H1 (cell line): ENCODE measurements around the gene HRH2. TPM values are rescaled to one million over a fixed set of nuclear protein-coding genes. Genes with fewer than 3 reads are reported as not detected.

Experiments used
- CTCF ChIA-PET: fragments of 300-600 bp; sonication (Branson Sonifier 250); formaldehyde crosslinking; loops from one replicate; lab custom pipeline; 2021; ENCODE audit not compliant: partially characterized antibody; lab: Charles Lee
- POLR2A ChIA-PET: fragments of 300-600 bp; sonication (Branson Sonifier 250); formaldehyde crosslinking; loops from one replicate; lab custom pipeline; 2021; ENCODE audit warnings: inconsistent platforms; ENCODE audit not compliant: partially characterized antibody; lab: Charles Lee
- DNase-seq, 2 experiments: peaks; one replicate each; pipeline versions ENCODE4 v3.0.0 to v3.0.0-alpha.2; 2010 to 2022; ENCODE audit warnings: low spot score in 2 of 2, low read depth in 1 of 2, mixed read lengths in 1 of 2
- FAIRE-seq: peaks from 2 replicates; lab custom pipeline; 2011; peaks lifted over from hg19 to GRCh38; lab: Jason Lieb, UNC
- H2AFZ ChIP-seq: 2 replicates; pipeline ENCODE4 v1.8.1; 2012; ENCODE audit warnings: low read length, inconsistent platforms
- H2AK5ac ChIP-seq: 2 replicates; pipeline ENCODE4 v1.6.1; 2013; ENCODE audit warnings: low read depth, low read length
- H2BK120ac ChIP-seq: replicated peaks from 2 replicates; pipeline ENCODE3; 2013; ENCODE audit warnings: low read depth, low read length, inconsistent platforms
- H2BK12ac ChIP-seq: 2 replicates; pipeline ENCODE4 v1.6.1; 2013; ENCODE audit warnings: low read depth, low read length
- H2BK15ac ChIP-seq: 2 replicates; pipeline ENCODE4 v1.6.1; 2013; ENCODE audit warnings: low read length
- H2BK20ac ChIP-seq: 2 replicates; pipeline ENCODE4 v1.6.1; 2013; ENCODE audit warnings: low read length
- H2BK5ac ChIP-seq: 2 replicates; pipeline ENCODE4 v1.6.1; 2013; ENCODE audit warnings: low read depth, low read length
- H3K14ac ChIP-seq: 2 replicates; pipeline ENCODE4 v1.6.1; 2013; ENCODE audit warnings: inconsistent platforms; ENCODE audit not compliant: insufficient read length
- H3K18ac ChIP-seq: 2 replicates; pipeline ENCODE4 v1.6.1; 2013; ENCODE audit warnings: low read length; ENCODE audit errors: extremely low read depth
- H3K23ac ChIP-seq: 2 replicates; pipeline ENCODE4 v1.6.1; 2013; ENCODE audit warnings: inconsistent platforms; ENCODE audit not compliant: insufficient read length
- H3K23me2 ChIP-seq: 2 replicates; pipeline ENCODE4 v1.6.1; 2013; ENCODE audit warnings: low read depth, low read length
- H3K27ac ChIP-seq: 2 replicates; pipeline ENCODE4 v1.6.1; 2011; ENCODE audit warnings: low read depth, low read length, inconsistent platforms
- H3K27me3 ChIP-seq, 4 experiments: replicated peaks in 1 of 4; 1 replicate in 1 of 4; 2 replicates in 3 of 4; pipeline versions ENCODE4 v1.6.1 to v1.8.1; 2011 to 2013; ENCODE audit warnings: low read length in 3 of 4, mild to moderate bottlenecking in 3 of 4, inconsistent platforms in 2 of 4, mixed read lengths in 2 of 4, moderate library complexity in 1 of 4; ENCODE audit not compliant: control insufficient read depth in 3 of 4, insufficient read depth in 3 of 4; ENCODE audit errors: extremely low read depth in 1 of 4
- H3K36me3 ChIP-seq, 4 experiments: 2 replicates each; pipeline versions ENCODE4 v1.6.1 to v1.8.1; 2011 to 2013; ENCODE audit warnings: mild to moderate bottlenecking in 4 of 4, low read length in 3 of 4, moderate library complexity in 2 of 4, control low read depth in 1 of 4, inconsistent platforms in 1 of 4; ENCODE audit not compliant: insufficient read depth in 4 of 4, control insufficient read depth in 2 of 4
- H3K4ac ChIP-seq: replicated peaks from 2 replicates; pipeline ENCODE3; 2013; ENCODE audit warnings: low read length, low read depth, mixed read lengths, inconsistent platforms; ENCODE audit not compliant: insufficient read length
- H3K4me1 ChIP-seq, 4 experiments: replicated peaks in 1 of 4; 1 replicate in 1 of 4; 2 replicates in 3 of 4; pipeline versions ENCODE4 v1.6.1 to v1.8.1; 2011 to 2013; ENCODE audit warnings: low read length in 3 of 4, inconsistent platforms in 2 of 4, mixed read lengths in 1 of 4; ENCODE audit not compliant: insufficient read depth in 4 of 4, control insufficient read depth in 3 of 4
- H3K4me2 ChIP-seq, 2 experiments: 2 replicates each; pipeline versions ENCODE4 v1.6.1 to v1.8.1; 2011 to 2013; ENCODE audit warnings: low read depth in 2 of 2, low read length in 2 of 2, control low read depth in 1 of 2, inconsistent platforms in 1 of 2, mild to moderate bottlenecking in 1 of 2; ENCODE audit not compliant: insufficient read depth in 1 of 2
- H3K4me3 ChIP-seq, 4 experiments: fragments of 200-600, 300-600 bp in 1 of 4; sonication (generic), shearing (Covaris generic), sonication (Bioruptor Twin) in 1 of 4; 2 replicates each; pipeline versions ENCODE4 v1.5.1 to v1.8.1; 2011 to 2016; ENCODE audit warnings: low read length in 4 of 4, low read depth in 3 of 4, control low read depth in 2 of 4, inconsistent platforms in 2 of 4, mild to moderate bottlenecking in 2 of 4, mixed read lengths in 1 of 4, moderate library complexity in 1 of 4; ENCODE audit not compliant: insufficient read depth in 2 of 4; ENCODE audit errors: extremely low read depth in 1 of 4
- H3K56ac ChIP-seq: replicated peaks from 2 replicates; pipeline ENCODE3; 2013; ENCODE audit warnings: low read depth, mild to moderate bottlenecking, mixed read lengths, low read length, inconsistent platforms; ENCODE audit not compliant: insufficient read length
- H3K79me1 ChIP-seq: 2 replicates; pipeline ENCODE4 v1.6.1; 2013; ENCODE audit warnings: low read depth, low read length, control low read depth
- H3K79me2 ChIP-seq, 2 experiments: 2 replicates each; pipeline versions ENCODE4 v1.6.1 to v1.8.1; 2012 to 2013; ENCODE audit warnings: low read length in 2 of 2, mild to moderate bottlenecking in 2 of 2, inconsistent platforms in 1 of 2; ENCODE audit not compliant: insufficient read depth in 2 of 2, control insufficient read depth in 1 of 2
- H3K9ac ChIP-seq, 4 experiments: replicated peaks in 1 of 4; 1 replicate in 1 of 4; 2 replicates in 3 of 4; pipeline versions ENCODE4 v1.6.1 to v1.8.1; 2011 to 2013; ENCODE audit warnings: low read depth in 3 of 4, low read length in 3 of 4, control low read depth in 2 of 4, mild to moderate bottlenecking in 2 of 4, moderate library complexity in 2 of 4, inconsistent platforms in 1 of 4; ENCODE audit errors: extremely low read depth in 1 of 4
- H3K9me3 ChIP-seq, 2 experiments: 2 replicates each; pipeline versions ENCODE4 v1.6.1 to v1.8.1; 2012 to 2013; ENCODE audit warnings: mild to moderate bottlenecking in 2 of 2, moderate library complexity in 2 of 2, control low read depth in 1 of 2, inconsistent platforms in 1 of 2, low read depth in 1 of 2, low read length in 1 of 2, mixed read lengths in 1 of 2; ENCODE audit not compliant: insufficient read depth in 2 of 2
- H4K20me1 ChIP-seq, 2 experiments: replicated peaks in 1 of 2; 2 replicates each; pipeline versions ENCODE3 to v1.8.1; 2011 to 2013; ENCODE audit warnings: inconsistent platforms in 2 of 2, low read length in 2 of 2, mild to moderate bottlenecking in 1 of 2; ENCODE audit not compliant: insufficient read depth in 2 of 2, control insufficient read depth in 1 of 2
- H4K5ac ChIP-seq: 2 replicates; pipeline ENCODE4 v1.6.1; 2013; ENCODE audit warnings: low read length, low read depth, mixed read lengths, inconsistent platforms; ENCODE audit not compliant: insufficient read length
- H4K8ac ChIP-seq: 2 replicates; pipeline ENCODE4 v1.8.0; 2013; ENCODE audit warnings: mild to moderate bottlenecking, moderate library complexity, low read length, inconsistent platforms; ENCODE audit not compliant: insufficient read depth; ENCODE audit errors: extremely low read depth
- H4K91ac ChIP-seq: replicated peaks from 2 replicates; pipeline ENCODE3; 2013; ENCODE audit warnings: low read length, mixed read lengths, inconsistent platforms; ENCODE audit not compliant: insufficient read length
- WGBS, 2 experiments: shearing (Covaris generic) in 1 of 2; methylation state at CpG; one replicate each; pipeline versions ENCODE4 v1.1.6 to v1.1.7; 2013 to 2015; ENCODE audit warnings: low lambda C conversion rate in 2 of 2, mixed read lengths in 2 of 2, inconsistent platforms in 1 of 2, low coverage in 1 of 2, missing lambda C conversion rate in 1 of 2; ENCODE audit not compliant: insufficient replicate concordance in 2 of 2, insufficient coverage in 1 of 2, insufficient read length in 1 of 2; ENCODE audit errors: extremely low coverage in 1 of 2, missing lambda C conversion rate in 1 of 2; 5-methylcytosine and 5-hydroxymethylcytosine counted together
- polyA plus RNA-seq, 7 experiments: library from polyadenylated mRNA; depleted of rRNA in 3 of 7; stranded (reverse) in 5 of 7; unstranded in 2 of 7; fragments of >200 nt in 5 of 7; fragments of 200-250 nt in 2 of 7; gene quantifications; 1 replicate in 5 of 7; 2 replicates in 1 of 7; 4 replicates in 1 of 7; pipeline versions ENCODE4 v1.2.1 to v1.2.3, GENCODE V29; 2011 to 2013; ENCODE audit warnings: missing spikeins in 2 of 7, mixed read lengths in 2 of 7
- total RNA-seq: library from RNA; stranded (reverse); fragmentation: NEBNext Ultra II Directional; extraction: Animal tissue kit (Norgen Biotek cat#: 25700); gene quantifications from 2 replicates; pipeline ENCODE4 v1.2.1, GENCODE V29; 2021

The HRH2 gene
- total and polyA plus RNA-seq, 2 of the 8 experiments (the other 6 are each of a cell fraction or from before 2014, with no cell fraction given), result 7.8 to 8.1 TPM

- Histone ChIP-seq H2BK5ac (no peak overlapping the region), H2BK20ac (no peak overlapping the region), H3K27me3 (0 out of 7 replicates have a peak, but pooled peaks cover 0 to 2% (median 0%) of the 10 kb centered on the region in 4 experiments), H3K18ac (no peak overlapping the region), H2AK5ac (no peak overlapping the region), H3K4ac (no peak overlapping the region), H4K8ac (no peak overlapping the region), H2BK12ac (no peak overlapping the region), H4K91ac (no peak overlapping the region), H3K27ac (no peak overlapping the region), H3K4me2 (no peak overlapping the region), H4K5ac (no peak overlapping the region), H4K20me1 (peaks cover 0 to 2% of the 10 kb centered on the region in 2 experiments), H3K4me3 (no peak overlapping the region), H3K23ac (no peak overlapping the region), H3K9me3 (no peaks in the 10 kb centered on the region), H3K79me2 (no peaks in the 10 kb centered on the region), H3K23me2 (no peaks in the 10 kb centered on the region), H3K14ac (no peak overlapping the region), H3K4me1 (peaks cover 0 to 6% (median 2%) of the 10 kb centered on the region in 4 experiments; a peak in 3 of 7 replicates), H3K56ac (no peak overlapping the region), H2AFZ (no peak overlapping the region), H3K9ac (no peak overlapping the region), H3K36me3 (no peaks in the 10 kb centered on the region), H3K79me1 (no peaks in the 10 kb centered on the region), H2BK15ac (no peak overlapping the region), H2BK120ac (no peak overlapping the region)
- 83% methylated on average over 3 of the region's 3 CpGs; no CpG with 5 or more reads in 1 of the 2 experiments for WGBS, 2 experiments
- DNase-seq, result no peak
- no peak for FAIRE-seq
- ChIA-PET POLR2A (interaction anchor here (1.6 kb wide), 1 partner anchor 12 kb away, joined by 3 read pairs; no protein-coding TSS in a partner anchor), CTCF (interaction anchor here (1.4 to 6.4 kb wide), 5 partner anchors 19 to 201 kb away, joined by 3 to 43 read pairs (median 5); no protein-coding TSS in a partner anchor)
These were observed 90.8 kb downstream of the HRH2 start for GRCh38 chr5:175748650-175749049.
